B cell (primary cell): ENCODE data around the gene RAP1GAP2. TPM values are rescaled to one million over a fixed set of nuclear protein-coding genes. Genes with fewer than 3 reads are reported as not detected.
"Not testable (repeated sequence)": the region's sequence is repeated elsewhere in the genome, so short reads cannot be mapped to it uniquely, and the experiment has no call there.

Source experiments
- ATAC-seq: fragments of 200-7000 bp; cut with Tn5 transposase; one replicate; pipeline ENCODE4 v1.10.0; 2021; ENCODE audit warnings: low read depth, mild to moderate bottlenecking, moderate number of reproducible peaks, moderate library complexity
- CTCF ChIA-PET: fragments of 350-600 bp; sonication (Branson Sonifier 250); formaldehyde crosslinking; loops from one replicate; lab custom pipeline; 2021; ENCODE audit warnings: antibody characterized with exemption, inconsistent platforms; lab: Charles Lee
- POLR2A ChIA-PET: fragments of 350-600 bp; sonication (Branson Sonifier 250); formaldehyde crosslinking; loops from one replicate; lab custom pipeline; 2021; ENCODE audit warnings: antibody characterized with exemption; lab: Charles Lee
- DNase-seq: peaks from one replicate; pipeline ENCODE4 v3.0.0; 2013
- H2AFZ ChIP-seq: 2 replicates; pipeline ENCODE4 v1.6.1; 2012; ENCODE audit warnings: mild to moderate bottlenecking, low read depth, low read length; ENCODE audit not compliant: insufficient read depth, poor library complexity, severe bottlenecking
- H3K27ac ChIP-seq, 2 donors: 1 replicate in 1 of 2; 2 replicates in 1 of 2; pipeline ENCODE4 v1.5.1; 2012 to 2013; ENCODE audit warnings: low read length in 2 of 2, mild to moderate bottlenecking in 2 of 2, moderate library complexity in 1 of 2
- H3K27me3 ChIP-seq, 4 experiments: fragments of 200-600 bp in 1 of 4; sonication (generic) in 1 of 4; replicated peaks in 1 of 4; 1 replicate in 2 of 4; 2 replicates in 2 of 4; pipeline versions ENCODE4 v1.6.1 to v1.7.0; 2013 to 2016; ENCODE audit warnings: low read length in 3 of 4, mild to moderate bottlenecking in 2 of 4, mixed read lengths in 1 of 4, moderate library complexity in 1 of 4; ENCODE audit not compliant: insufficient read depth in 4 of 4, control insufficient read depth in 3 of 4; ENCODE audit errors: control extremely low read depth in 1 of 4
- H3K36me3 ChIP-seq, 2 experiments: replicated peaks in 1 of 2; 1 replicate in 1 of 2; 2 replicates in 1 of 2; pipeline versions ENCODE4 v1.6.1 to v1.7.1; 2013; ENCODE audit warnings: low read length in 1 of 2; ENCODE audit not compliant: insufficient read depth in 2 of 2, control insufficient read depth in 1 of 2; ENCODE audit errors: control extremely low read depth in 1 of 2, extremely low read depth in 1 of 2
- H3K4me1 ChIP-seq, 2 donors: fragments of 200-600 bp in 1 of 2; sonication (generic) in 1 of 2; 1 replicate in 1 of 2; 2 replicates in 1 of 2; pipeline versions ENCODE4 v1.5.1 to v1.6.1; 2013 to 2017; ENCODE audit warnings: low read length in 2 of 2; ENCODE audit not compliant: control insufficient read depth in 2 of 2, insufficient read depth in 2 of 2
- H3K4me2 ChIP-seq: replicated peaks from 2 replicates; pipeline ENCODE3; 2012; ENCODE audit warnings: mild to moderate bottlenecking, low read depth, low read length; ENCODE audit not compliant: poor library complexity, severe bottlenecking
- H3K4me3 ChIP-seq, 5 experiments: fragments of 200-600 bp in 1 of 5; sonication (generic) in 1 of 5; 1 replicate in 3 of 5; 2 replicates in 2 of 5; pipeline versions ENCODE4 v1.5.1 to v1.7.0; 2011 to 2016; ENCODE audit warnings: low read length in 4 of 5, mild to moderate bottlenecking in 4 of 5, low read depth in 2 of 5, control low read depth in 1 of 5, moderate library complexity in 1 of 5; ENCODE audit not compliant: insufficient read depth in 1 of 5; ENCODE audit errors: control extremely low read depth in 1 of 5, extremely low read depth in 1 of 5
- H3K79me2 ChIP-seq: fragments of 200-600 bp; sonication (generic); one replicate; pipeline ENCODE4 v1.6.0; 2016; ENCODE audit warnings: low read length; ENCODE audit not compliant: control insufficient read depth, insufficient read depth
- H3K9ac ChIP-seq: fragments of 200-600 bp; sonication (generic); 2 replicates; pipeline ENCODE4 v1.6.1; 2017; ENCODE audit warnings: mild to moderate bottlenecking, low read length, moderate library complexity
- H3K9me3 ChIP-seq, 3 donors: one replicate each; pipeline versions ENCODE4 v1.6.1 to v1.7.1; 2013; ENCODE audit warnings: low read length in 2 of 3; ENCODE audit not compliant: control insufficient read depth in 2 of 3, insufficient read depth in 1 of 3; ENCODE audit errors: control extremely low read depth in 1 of 3
- H4K20me1 ChIP-seq: 2 replicates; pipeline ENCODE4 v1.6.0; 2012; ENCODE audit warnings: mild to moderate bottlenecking, low read length; ENCODE audit not compliant: insufficient read depth, control insufficient read depth, poor library complexity, severe bottlenecking
- H3K27ac Mint-ChIP-seq: one replicate; pipeline ENCODE4 v1.8.0; 2021; ENCODE audit warnings: mixed read lengths
- H3K27me3 Mint-ChIP-seq: one replicate; pipeline ENCODE4 v1.8.0; 2021; ENCODE audit warnings: mixed read lengths
- H3K4me1 Mint-ChIP-seq: one replicate; pipeline ENCODE4 v1.8.0; 2021; ENCODE audit warnings: mixed read lengths
- H3K4me3 Mint-ChIP-seq: one replicate; pipeline ENCODE4 v1.8.0; 2021; ENCODE audit warnings: mixed read lengths
- H3K9me3 Mint-ChIP-seq: one replicate; pipeline ENCODE4 v1.8.0; 2022; ENCODE audit warnings: mixed read lengths; ENCODE audit not compliant: insufficient read depth
- EZH2 ChIP-seq: IDR thresholded peaks from 2 replicates; pipeline ENCODE4 v1.6.1; 2012; ENCODE audit warnings: borderline replicate concordance, low read depth, mild to moderate bottlenecking, moderate library complexity, low read length; ENCODE audit not compliant: insufficient read depth, poor library complexity, severe bottlenecking
- WGBS: methylation state at CpG from one replicate; pipeline ENCODE4 v1.1.5; 2013; ENCODE audit warnings: missing lambda C conversion rate; ENCODE audit not compliant: insufficient coverage; 5-methylcytosine and 5-hydroxymethylcytosine counted together
- intact Hi-C: fragments of 100-400 bp; cut with micrococcal nuclease; formaldehyde crosslinking; loops from one replicate; pipeline ENCODE4 v1.10.0; 2022
- polyA plus RNA-seq: library from polyadenylated mRNA; depleted of rRNA; stranded (reverse); fragments of >200 nt; gene quantifications from 2 replicates; pipeline ENCODE4 v1.2.3, GENCODE V29; 2012
- total RNA-seq, 2 donors: library from RNA; stranded (reverse); fragments of 120-200 nt in 1 of 2; gene quantifications; 1 replicate in 1 of 2; 2 replicates in 1 of 2; pipeline versions ENCODE4 v1.2.3 to v1.2.4, GENCODE V29; 2013 to 2022
- TF ChIP-seq, protein P1 (sequence below): fragments of 200-600 bp; IDR thresholded peaks from one replicate; pipeline ENCODE4 v1.8.0; 2022; ENCODE audit warnings: antibody characterized with exemption, mild to moderate bottlenecking

Gene RAP1GAP2
- total and polyA plus RNA-seq, 2 donors (not counting 1 experiment from before 2014, with no cell fraction given), result 14.9 to 16.4 TPM

DNA sequence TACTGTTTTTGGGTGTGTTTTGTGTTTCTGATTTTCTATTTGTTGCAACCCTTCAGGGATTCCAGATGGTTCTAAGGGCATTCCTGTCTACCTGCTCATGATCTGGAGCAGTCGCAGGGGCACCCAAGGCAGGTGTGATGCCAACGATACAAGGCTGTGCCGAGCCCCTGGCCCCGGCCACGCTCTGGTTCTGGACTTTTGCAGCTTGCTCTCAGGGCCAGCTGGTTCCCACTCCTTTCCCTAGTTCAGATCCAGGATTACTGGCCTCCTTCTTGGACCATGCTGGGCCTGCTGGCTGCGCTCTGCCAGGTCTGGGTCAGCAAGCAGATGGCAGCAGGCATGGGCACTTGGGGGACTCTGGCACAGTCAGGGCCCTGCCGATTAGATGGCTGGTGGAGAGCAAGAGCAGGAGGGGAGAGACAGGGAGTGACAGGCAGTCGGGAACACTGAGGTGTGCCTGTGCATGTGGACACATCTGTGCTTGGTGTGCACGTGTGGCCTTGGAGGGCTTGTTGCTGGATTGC lies 15.2 kb upstream of the RAP1GAP2 start:
- H3K9me3 Mint-ChIP-seq, result no peaks in the 10 kb centered on the region
- H3K4me3 Mint-ChIP-seq, result no peak overlapping the region
- ATAC-seq (no peak), DNase-seq (no peak)
- no peak for TF ChIP-seq EZH2
- TF ChIP-seq, protein P1, sequence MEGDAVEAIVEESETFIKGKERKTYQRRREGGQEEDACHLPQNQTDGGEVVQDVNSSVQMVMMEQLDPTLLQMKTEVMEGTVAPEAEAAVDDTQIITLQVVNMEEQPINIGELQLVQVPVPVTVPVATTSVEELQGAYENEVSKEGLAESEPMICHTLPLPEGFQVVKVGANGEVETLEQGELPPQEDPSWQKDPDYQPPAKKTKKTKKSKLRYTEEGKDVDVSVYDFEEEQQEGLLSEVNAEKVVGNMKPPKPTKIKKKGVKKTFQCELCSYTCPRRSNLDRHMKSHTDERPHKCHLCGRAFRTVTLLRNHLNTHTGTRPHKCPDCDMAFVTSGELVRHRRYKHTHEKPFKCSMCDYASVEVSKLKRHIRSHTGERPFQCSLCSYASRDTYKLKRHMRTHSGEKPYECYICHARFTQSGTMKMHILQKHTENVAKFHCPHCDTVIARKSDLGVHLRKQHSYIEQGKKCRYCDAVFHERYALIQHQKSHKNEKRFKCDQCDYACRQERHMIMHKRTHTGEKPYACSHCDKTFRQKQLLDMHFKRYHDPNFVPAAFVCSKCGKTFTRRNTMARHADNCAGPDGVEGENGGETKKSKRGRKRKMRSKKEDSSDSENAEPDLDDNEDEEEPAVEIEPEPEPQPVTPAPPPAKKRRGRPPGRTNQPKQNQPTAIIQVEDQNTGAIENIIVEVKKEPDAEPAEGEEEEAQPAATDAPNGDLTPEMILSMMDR, result no peak
- H3K27me3 Mint-ChIP-seq, result peaks cover 19% of the 10 kb centered on the region
- Histone ChIP-seq H3K27ac (no peak overlapping the region), H3K79me2 (no peaks in the 10 kb centered on the region), H2AFZ (no peak overlapping the region), H3K4me1 (peaks cover 11% of the 10 kb centered on the region in 2 donors), H4K20me1 (no peaks in the 10 kb centered on the region), H3K9ac (no peak overlapping the region), H3K4me3 (no peak overlapping the region), H3K4me2 (no peak overlapping the region), H3K9me3 (peaks cover 0 to 15% (median 0%) of the 10 kb centered on the region in 3 donors), H3K36me3 (no peaks in the 10 kb centered on the region), H3K27me3 (peaks cover 0 to 34% (median 11%) of the 10 kb centered on the region in 4 experiments)
- H3K27ac Mint-ChIP-seq, result no peak overlapping the region
- intact Hi-C loops, result no loop called here
- peaks cover 6% of the 10 kb centered on the region for H3K4me1 Mint-ChIP-seq
- WGBS, result 89% methylated on average over 9 of the region's 9 CpGs
- CTCF ChIA-PET, result no interaction called here
- POLR2A ChIA-PET, result no interaction called here

DNA sequence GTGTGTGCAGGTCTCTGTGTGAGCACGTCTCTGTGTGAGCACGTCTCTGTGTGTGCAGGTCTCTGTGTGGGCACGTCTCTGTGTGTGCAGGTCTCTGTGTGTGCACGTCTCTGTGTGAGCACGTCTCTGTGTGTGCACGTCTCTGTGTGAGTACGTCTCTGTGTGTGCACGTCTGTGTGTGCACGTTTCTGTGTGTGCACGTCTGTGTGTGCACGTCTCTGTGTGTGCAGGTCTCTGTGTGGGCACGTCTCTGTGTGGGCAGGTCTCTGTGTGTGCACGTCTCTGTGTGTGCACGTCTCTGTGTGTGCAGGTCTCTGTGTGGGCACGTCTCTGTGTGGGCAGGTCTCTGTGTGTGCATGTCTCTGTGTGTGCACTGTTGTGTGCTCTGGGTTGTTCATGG lies 14.6 kb upstream of the RAP1GAP2 start:
- H3K27me3 Mint-ChIP-seq, result peaks cover 19% of the 10 kb centered on the region
- H3K4me3 ChIP-seq, H3K4me1 Mint-ChIP-seq, H3K4me3 Mint-ChIP-seq, POLR2A ChIA-PET, H3K27ac Mint-ChIP-seq, H2AFZ ChIP-seq, H3K36me3 ChIP-seq, intact Hi-C loops, H4K20me1 ChIP-seq, DNase-seq, H3K79me2 ChIP-seq, H3K4me2 ChIP-seq, H3K9ac ChIP-seq, H3K27ac ChIP-seq, ATAC-seq, H3K9me3 Mint-ChIP-seq: not testable (repeated sequence)
- CTCF ChIA-PET, result interaction anchor here (1.5 kb wide), 1 partner anchor 231 kb away, joined by 4 read pairs; no protein-coding TSS in a partner anchor
- H3K27me3 ChIP-seq, result peaks cover 0 to 30% (median 9%) of the 10 kb centered on the region in 4 experiments
- peaks cover 9 to 14% of the 10 kb centered on the region in 2 donors for H3K4me1 ChIP-seq
- H3K9me3 ChIP-seq, result peaks cover 0 to 15% (median 0%) of the 10 kb centered on the region in 3 donors
- WGBS, result 92% methylated on average over 15 of the region's 15 CpGs
